ENCODE measurements around the gene ST7. TPM values are rescaled to one million over a fixed set of nuclear protein-coding genes. Genes with fewer than 3 reads are reported as not detected.

Gene ST7
- total and polyA plus RNA-seq, 2 experiments from 2014 or later, result 9.9 to 18.3 TPM

- no peak overlapping the region for H3K4me3 Mint-ChIP-seq
- Histone ChIP-seq H3K9me2 (ENCODE audit: insufficient read depth) (no peaks in the 10 kb centered on the region), H3K36me3 (ENCODE audit: insufficient read depth) (no peaks in the 10 kb centered on the region), H3K4me1 (ENCODE audit: insufficient read depth) (no peaks in the 10 kb centered on the region), H4K20me1 (replicated peaks; ENCODE audit: insufficient read depth) (no peaks in the 10 kb centered on the region), H3K27me3 (ENCODE audit: insufficient read depth) (no peaks in the 10 kb centered on the region), H2AFZ (no peak overlapping the region), H3K4me2 (no peak overlapping the region), H3K79me2 (replicated peaks; ENCODE audit: insufficient read depth) (no peaks in the 10 kb centered on the region), H3K4me3 (no peak overlapping the region), H3K27ac (ENCODE audit: low read depth) (no peak overlapping the region), H3F3A (replicated peaks; ENCODE audit: low read depth) (no peaks in the 10 kb centered on the region)
- H3K27ac Mint-ChIP-seq, result no peak overlapping the region; the same call in 1 of the 2 replicates
- TF ChIP-seq, protein P1, sequence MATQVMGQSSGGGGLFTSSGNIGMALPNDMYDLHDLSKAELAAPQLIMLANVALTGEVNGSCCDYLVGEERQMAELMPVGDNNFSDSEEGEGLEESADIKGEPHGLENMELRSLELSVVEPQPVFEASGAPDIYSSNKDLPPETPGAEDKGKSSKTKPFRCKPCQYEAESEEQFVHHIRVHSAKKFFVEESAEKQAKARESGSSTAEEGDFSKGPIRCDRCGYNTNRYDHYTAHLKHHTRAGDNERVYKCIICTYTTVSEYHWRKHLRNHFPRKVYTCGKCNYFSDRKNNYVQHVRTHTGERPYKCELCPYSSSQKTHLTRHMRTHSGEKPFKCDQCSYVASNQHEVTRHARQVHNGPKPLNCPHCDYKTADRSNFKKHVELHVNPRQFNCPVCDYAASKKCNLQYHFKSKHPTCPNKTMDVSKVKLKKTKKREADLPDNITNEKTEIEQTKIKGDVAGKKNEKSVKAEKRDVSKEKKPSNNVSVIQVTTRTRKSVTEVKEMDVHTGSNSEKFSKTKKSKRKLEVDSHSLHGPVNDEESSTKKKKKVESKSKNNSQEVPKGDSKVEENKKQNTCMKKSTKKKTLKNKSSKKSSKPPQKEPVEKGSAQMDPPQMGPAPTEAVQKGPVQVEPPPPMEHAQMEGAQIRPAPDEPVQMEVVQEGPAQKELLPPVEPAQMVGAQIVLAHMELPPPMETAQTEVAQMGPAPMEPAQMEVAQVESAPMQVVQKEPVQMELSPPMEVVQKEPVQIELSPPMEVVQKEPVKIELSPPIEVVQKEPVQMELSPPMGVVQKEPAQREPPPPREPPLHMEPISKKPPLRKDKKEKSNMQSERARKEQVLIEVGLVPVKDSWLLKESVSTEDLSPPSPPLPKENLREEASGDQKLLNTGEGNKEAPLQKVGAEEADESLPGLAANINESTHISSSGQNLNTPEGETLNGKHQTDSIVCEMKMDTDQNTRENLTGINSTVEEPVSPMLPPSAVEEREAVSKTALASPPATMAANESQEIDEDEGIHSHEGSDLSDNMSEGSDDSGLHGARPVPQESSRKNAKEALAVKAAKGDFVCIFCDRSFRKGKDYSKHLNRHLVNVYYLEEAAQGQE (IDR thresholded peaks at IDR 0.05; ENCODE audit: unreplicated experiment), result no peak
- no peak for TF ChIP-seq STAT1 (IDR thresholded peaks at IDR 0.05; ENCODE audit: unreplicated experiment)
- TF ChIP-seq EZH2 (IDR thresholded peaks at IDR 0.05; ENCODE audit: low read depth, unreplicated experiment), result no peak
- TF ChIP-seq, protein P2, sequence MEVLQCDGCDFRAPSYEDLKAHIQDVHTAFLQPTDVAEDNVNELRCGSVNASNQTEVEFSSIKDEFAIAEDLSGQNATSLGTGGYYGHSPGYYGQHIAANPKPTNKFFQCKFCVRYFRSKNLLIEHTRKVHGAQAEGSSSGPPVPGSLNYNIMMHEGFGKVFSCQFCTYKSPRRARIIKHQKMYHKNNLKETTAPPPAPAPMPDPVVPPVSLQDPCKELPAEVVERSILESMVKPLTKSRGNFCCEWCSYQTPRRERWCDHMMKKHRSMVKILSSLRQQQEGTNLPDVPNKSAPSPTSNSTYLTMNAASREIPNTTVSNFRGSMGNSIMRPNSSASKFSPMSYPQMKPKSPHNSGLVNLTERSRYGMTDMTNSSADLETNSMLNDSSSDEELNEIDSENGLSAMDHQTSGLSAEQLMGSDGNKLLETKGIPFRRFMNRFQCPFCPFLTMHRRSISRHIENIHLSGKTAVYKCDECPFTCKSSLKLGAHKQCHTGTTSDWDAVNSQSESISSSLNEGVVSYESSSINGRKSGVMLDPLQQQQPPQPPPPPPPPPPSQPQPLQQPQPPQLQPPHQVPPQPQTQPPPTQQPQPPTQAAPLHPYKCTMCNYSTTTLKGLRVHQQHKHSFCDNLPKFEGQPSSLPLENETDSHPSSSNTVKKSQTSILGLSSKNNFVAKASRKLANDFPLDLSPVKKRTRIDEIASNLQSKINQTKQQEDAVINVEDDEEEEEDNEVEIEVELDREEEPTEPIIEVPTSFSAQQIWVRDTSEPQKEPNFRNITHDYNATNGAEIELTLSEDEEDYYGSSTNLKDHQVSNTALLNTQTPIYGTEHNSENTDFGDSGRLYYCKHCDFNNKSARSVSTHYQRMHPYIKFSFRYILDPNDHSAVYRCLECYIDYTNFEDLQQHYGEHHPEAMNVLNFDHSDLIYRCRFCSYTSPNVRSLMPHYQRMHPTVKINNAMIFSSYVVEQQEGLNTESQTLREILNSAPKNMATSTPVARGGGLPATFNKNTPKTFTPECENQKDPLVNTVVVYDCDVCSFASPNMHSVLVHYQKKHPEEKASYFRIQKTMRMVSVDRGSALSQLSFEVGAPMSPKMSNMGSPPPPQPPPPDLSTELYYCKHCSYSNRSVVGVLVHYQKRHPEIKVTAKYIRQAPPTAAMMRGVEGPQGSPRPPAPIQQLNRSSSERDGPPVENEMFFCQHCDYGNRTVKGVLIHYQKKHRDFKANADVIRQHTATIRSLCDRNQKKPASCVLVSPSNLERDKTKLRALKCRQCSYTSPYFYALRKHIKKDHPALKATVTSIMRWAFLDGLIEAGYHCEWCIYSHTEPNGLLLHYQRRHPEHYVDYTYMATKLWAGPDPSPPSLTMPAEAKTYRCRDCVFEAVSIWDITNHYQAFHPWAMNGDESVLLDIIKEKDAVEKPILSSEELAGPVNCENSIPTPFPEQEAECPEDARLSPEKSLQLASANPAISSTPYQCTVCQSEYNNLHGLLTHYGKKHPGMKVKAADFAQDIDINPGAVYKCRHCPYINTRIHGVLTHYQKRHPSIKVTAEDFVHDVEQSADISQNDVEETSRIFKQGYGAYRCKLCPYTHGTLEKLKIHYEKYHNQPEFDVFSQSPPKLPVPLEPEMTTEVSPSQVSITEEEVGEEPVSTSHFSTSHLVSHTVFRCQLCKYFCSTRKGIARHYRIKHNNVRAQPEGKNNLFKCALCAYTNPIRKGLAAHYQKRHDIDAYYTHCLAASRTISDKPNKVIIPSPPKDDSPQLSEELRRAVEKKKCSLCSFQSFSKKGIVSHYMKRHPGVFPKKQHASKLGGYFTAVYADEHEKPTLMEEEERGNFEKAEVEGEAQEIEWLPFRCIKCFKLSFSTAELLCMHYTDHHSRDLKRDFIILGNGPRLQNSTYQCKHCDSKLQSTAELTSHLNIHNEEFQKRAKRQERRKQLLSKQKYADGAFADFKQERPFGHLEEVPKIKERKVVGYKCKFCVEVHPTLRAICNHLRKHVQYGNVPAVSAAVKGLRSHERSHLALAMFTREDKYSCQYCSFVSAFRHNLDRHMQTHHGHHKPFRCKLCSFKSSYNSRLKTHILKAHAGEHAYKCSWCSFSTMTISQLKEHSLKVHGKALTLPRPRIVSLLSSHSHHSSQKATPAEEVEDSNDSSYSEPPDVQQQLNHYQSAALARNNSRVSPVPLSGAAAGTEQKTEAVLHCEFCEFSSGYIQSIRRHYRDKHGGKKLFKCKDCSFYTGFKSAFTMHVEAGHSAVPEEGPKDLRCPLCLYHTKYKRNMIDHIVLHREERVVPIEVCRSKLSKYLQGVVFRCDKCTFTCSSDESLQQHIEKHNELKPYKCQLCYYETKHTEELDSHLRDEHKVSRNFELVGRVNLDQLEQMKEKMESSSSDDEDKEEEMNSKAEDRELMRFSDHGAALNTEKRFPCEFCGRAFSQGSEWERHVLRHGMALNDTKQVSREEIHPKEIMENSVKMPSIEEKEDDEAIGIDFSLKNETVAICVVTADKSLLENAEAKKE (CRISPR knock-in tag; IDR thresholded peaks at IDR 0.05), result no peak
- no peak for TF ChIP-seq EZH2phosphoT487 (IDR thresholded peaks at IDR 0.05; ENCODE audit: unreplicated experiment)
- no peak for TF ChIP-seq JUNB (IDR thresholded peaks at IDR 0.05; ENCODE audit: unreplicated experiment)
- TF ChIP-seq CREB1 (CRISPR knock-in tag; IDR thresholded peaks at IDR 0.05; ENCODE audit: low read depth), result no peak
- no peak for TF ChIP-seq CTCF (conservative IDR thresholded peaks at IDR 0.05; ENCODE audit: low read depth in 2 of 2)
- no peak for TF ChIP-seq ZNF331 (CRISPR knock-in tag; IDR thresholded peaks at IDR 0.05; ENCODE audit: low read depth)
- no peak for TF ChIP-seq POLR2AphosphoS5 (IDR thresholded peaks at IDR 0.05; ENCODE audit: low read depth)
- ATAC-seq, result no peak; the same call in 2 of the 3 replicates
- no peak for DNase-seq (ENCODE audit: low spot score)
- H3K27me3 Mint-ChIP-seq (ENCODE audit: insufficient read depth, low read depth, poor library complexity), result no peaks in the 10 kb centered on the region
- H3K9me3 Mint-ChIP-seq, result no peaks in the 10 kb centered on the region
- no peaks in the 10 kb centered on the region for H3K36me3 Mint-ChIP-seq (ENCODE audit: low read depth)
- no peaks in the 10 kb centered on the region; the same call in 2 of the 3 replicates for H3K4me1 Mint-ChIP-seq
These were observed 141.2 kb downstream of the ST7 start for GRCh38 chr7:117094457-117094856.
